Posterior vena cava (tissue), 2 donors: ENCODE measurements around the gene ANO2. TPM values are rescaled to one million over a fixed set of nuclear protein-coding genes. Genes with fewer than 3 reads are reported as not detected.
"Not testable (repeated sequence)": the region's sequence is repeated elsewhere in the genome, so short reads cannot be mapped to it uniquely, and the experiment has no call there.

ENCODE experiments used
- DNase-seq: peaks from one replicate; pipeline ENCODE4 v3.0.0-alpha.2; 2020; ENCODE audit warnings: low spot score
- intact Hi-C, 2 donors: fragments of 100-400 bp; cut with DNase I; formaldehyde crosslinking; loops; one replicate each; pipeline versions ENCODE4 v1.14.1 to v1.14.2; 2022 to 2023
- total RNA-seq, 2 donors: library from RNA; stranded (reverse); fragmentation: NEBNext Ultra II Directional; extraction: Animal tissue kit (Norgen Biotek cat#: 25700); gene quantifications; one replicate each; pipeline ENCODE4 v1.2.1, GENCODE V29; 2021
- donor health status: DM: yes; HTN: yes; CAD: no.
- donor health status: DM: yes; HTN: yes; CAD: no.

Gene ANO2
- total RNA-seq, 2 donors from 2014 or later, result 9.2 to 16.4 TPM

- intact Hi-C loops, result no loop called here
- DNase-seq, result no peak
Observed at GRCh38 chr12:5715021-5715420, 230.0 kb downstream of the ANO2 start.

GRCh38 chr12:5713599-5714081, 231.4 kb downstream of the ANO2 start:
- intact Hi-C loops, result no loop called here
- DNase-seq, result no peak

GRCh38 chr12:5710260-5710878, 234.7 kb downstream of the ANO2 start:
- intact Hi-C loops, result no loop called here
- DNase-seq, result no peak

- DNase-seq, result no peak
- intact Hi-C loops, result no loop called here
Observed at GRCh38 chr12:5708371-5708770, 236.7 kb downstream of the ANO2 start.

GRCh38 chr12:5706247-5706646, 238.8 kb downstream of the ANO2 start:
- intact Hi-C loops, result no loop called here
- no peak for DNase-seq

GRCh38 chr12:5705791-5706190, 239.3 kb downstream of the ANO2 start:
- intact Hi-C loops, result no loop called here
- DNase-seq, result no peak

- intact Hi-C loops, result no loop called here
- no peak for DNase-seq
Observed at GRCh38 chr12:5694759-5695409, 250.2 kb downstream of the ANO2 start.

GRCh38 chr12:5692850-5693249, 252.2 kb downstream of the ANO2 start:
- intact Hi-C loops, result no loop called here
- DNase-seq, result no peak

- intact Hi-C loops, result no loop called here
- DNase-seq, result no peak
Observed at GRCh38 chr12:5691943-5692342, 253.1 kb downstream of the ANO2 start.

- DNase-seq, result no peak
- intact Hi-C loops, result no loop called here
Observed at GRCh38 chr12:5690240-5690639, 254.8 kb downstream of the ANO2 start.

- intact Hi-C loops, result no loop called here
- no peak for DNase-seq
Observed at GRCh38 chr12:5689773-5690172, 255.3 kb downstream of the ANO2 start.

GRCh38 chr12:5688226-5688625, 256.8 kb downstream of the ANO2 start:
- DNase-seq, result no peak
- intact Hi-C loops, result no loop called here

GRCh38 chr12:5685935-5686334, 259.1 kb downstream of the ANO2 start:
- intact Hi-C loops, result no loop called here

GRCh38 chr12:5684989-5685388, 260.1 kb downstream of the ANO2 start:
- DNase-seq, result no peak
- intact Hi-C loops, result no loop called here

More at GRCh38 chr12:5685935-5686334, 259.1 kb downstream of the ANO2 start:
- DNase-seq, result no peak

GRCh38 chr12:5682581-5682980, 262.5 kb downstream of the ANO2 start:
- no peak for DNase-seq
- intact Hi-C loops, result no loop called here

- no peak for DNase-seq
- intact Hi-C loops, result no loop called here
Observed at GRCh38 chr12:5678176-5678575, 266.9 kb downstream of the ANO2 start.

- DNase-seq, intact Hi-C loops: not testable (repeated sequence)
Observed at GRCh38 chr12:5669624-5670023, 275.4 kb downstream of the ANO2 start.

- intact Hi-C loops, result no loop called here
- DNase-seq, result no peak
Observed at GRCh38 chr12:5665615-5666014, 279.4 kb downstream of the ANO2 start.

- DNase-seq, result no peak
- intact Hi-C loops, result no loop called here
Observed at GRCh38 chr12:5661811-5662210, 283.2 kb downstream of the ANO2 start.

- intact Hi-C loops, result no loop called here
- DNase-seq, result no peak
Observed at GRCh38 chr12:5660238-5660637, 284.8 kb downstream of the ANO2 start.

- intact Hi-C loops, result loop anchor here in 1 of 2 donors (10.0 kb wide), 1 partner anchor 234 kb away; no protein-coding TSS in a partner anchor
- not testable (repeated sequence) for DNase-seq
Observed at GRCh38 chr12:5658339-5658941, 286.6 kb downstream of the ANO2 start.
